Mononuclear cell (primary cell): Measurements from ENCODE around the gene DKK2. TPM values are rescaled to one million over a fixed set of nuclear protein-coding genes. Genes with fewer than 3 reads are reported as not detected.

Experiments used
- H3K27me3 ChIP-seq: 2 replicates; pipeline ENCODE4 v1.6.0; 2011; ENCODE audit warnings: low read length, control low read depth; ENCODE audit not compliant: insufficient read depth
- H3K4me1 ChIP-seq: 2 replicates; pipeline ENCODE4 v1.5.1; 2011; ENCODE audit warnings: mild to moderate bottlenecking, low read length, control low read depth; ENCODE audit not compliant: insufficient read depth
- H3K4me3 ChIP-seq: 2 replicates; pipeline ENCODE4 v1.5.1; 2011; ENCODE audit warnings: mild to moderate bottlenecking, low read length, moderate library complexity
- H3K9me3 ChIP-seq: 2 replicates; pipeline ENCODE4 v1.5.1; 2011; ENCODE audit warnings: low read depth, mild to moderate bottlenecking, control low read depth, low read length
- total RNA-seq: library from RNA; depleted of rRNA; stranded (reverse); fragments of >200 nt; gene quantifications from one replicate; pipeline ENCODE4 v1.2.3, GENCODE V29; 2012

DKK2 gene
- total RNA-seq, 1 donor = not detected

DNA sequence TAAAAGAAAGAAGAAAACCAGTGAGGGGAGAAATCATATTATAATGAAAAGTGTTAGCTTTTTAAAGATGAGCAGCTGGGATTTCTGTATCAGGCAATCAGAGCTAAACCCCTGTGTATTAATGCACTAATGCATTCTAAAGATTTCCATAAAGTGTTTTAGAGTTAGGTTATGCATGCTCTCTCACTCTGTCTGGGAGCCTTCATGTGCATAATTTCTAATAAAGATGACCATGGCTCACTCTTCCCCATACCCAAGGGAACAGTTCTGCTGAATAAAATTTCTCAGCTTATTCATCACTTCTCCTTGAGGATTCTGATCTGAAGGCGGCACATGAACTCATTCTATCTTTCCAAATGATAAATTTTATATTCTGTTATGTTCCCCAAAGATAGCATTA is 129.4 kb downstream of the DKK2 start:
- Histone ChIP-seq H3K9me3 (no peaks in the 10 kb centered on the region), H3K27me3 (no peaks in the 10 kb centered on the region), H3K4me1 (no peaks in the 10 kb centered on the region), H3K4me3 (no peak overlapping the region)

GRCh38 chr4:106898621-106899230 is 137.4 kb downstream of the DKK2 start:
- H3K27me3 ChIP-seq = no peaks in the 10 kb centered on the region
- no peaks in the 10 kb centered on the region for H3K4me1 ChIP-seq
- no peaks in the 10 kb centered on the region for H3K9me3 ChIP-seq
- H3K4me3 ChIP-seq = no peak overlapping the region

GRCh38 chr4:106893903-106894302 is 142.2 kb downstream of the DKK2 start:
- H3K4me1 ChIP-seq = no peaks in the 10 kb centered on the region
- no peak overlapping the region for H3K4me3 ChIP-seq
- H3K9me3 ChIP-seq = no peaks in the 10 kb centered on the region
- H3K27me3 ChIP-seq = no peaks in the 10 kb centered on the region

GRCh38 chr4:106893395-106893881 is 142.7 kb downstream of the DKK2 start:
- H3K27me3 ChIP-seq = no peaks in the 10 kb centered on the region
- H3K4me3 ChIP-seq = no peak overlapping the region
- H3K4me1 ChIP-seq = no peaks in the 10 kb centered on the region
- no peaks in the 10 kb centered on the region for H3K9me3 ChIP-seq

DNA sequence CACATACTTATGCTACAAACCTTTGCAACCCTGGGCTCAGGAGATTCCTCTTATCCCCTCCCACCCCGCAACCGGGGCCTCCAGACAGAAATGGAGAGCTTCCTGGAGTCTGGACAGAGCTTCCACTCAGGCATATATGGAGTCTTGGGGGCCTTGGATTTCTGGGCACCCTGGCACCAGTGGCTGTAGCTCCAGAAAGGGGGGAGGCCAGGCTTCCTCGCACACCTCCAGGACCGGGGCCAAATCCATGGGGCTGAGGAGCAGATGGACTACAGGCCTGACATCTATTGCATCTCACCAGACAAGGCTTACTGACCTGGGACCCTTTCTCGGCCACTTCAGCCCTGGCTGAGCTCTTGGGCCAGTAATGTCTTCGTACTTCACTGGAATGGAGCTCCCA is 143.3 kb downstream of the DKK2 start:
- no peaks in the 10 kb centered on the region for H3K9me3 ChIP-seq
- H3K4me3 ChIP-seq = no peak overlapping the region
- H3K27me3 ChIP-seq = no peaks in the 10 kb centered on the region
- H3K4me1 ChIP-seq = no peaks in the 10 kb centered on the region

DNA sequence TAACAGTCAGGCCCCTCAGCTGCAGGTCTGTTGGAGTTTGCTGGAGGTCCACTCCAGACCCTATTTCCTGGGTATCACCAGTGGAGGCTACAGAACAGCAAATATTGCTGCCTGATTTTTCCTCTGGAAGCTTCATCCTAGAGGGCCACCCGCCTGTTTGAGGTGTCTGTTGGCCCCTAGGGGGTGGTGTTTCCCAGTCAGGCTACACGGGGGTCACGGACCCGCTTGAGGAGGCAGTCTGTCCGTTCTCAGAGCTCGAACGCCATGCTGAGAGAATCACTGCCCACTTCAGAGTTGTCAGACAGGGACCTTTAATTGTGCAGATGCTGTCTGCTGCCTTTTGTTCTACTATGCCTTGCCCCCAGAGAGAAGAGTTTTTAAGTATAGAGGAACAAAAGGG is 160.8 kb downstream of the DKK2 start:
- H3K9me3 ChIP-seq = no peaks in the 10 kb centered on the region

More for the DNA sequence above, 160.8 kb downstream of the DKK2 start:
- Histone ChIP-seq H3K4me3 (no peak overlapping the region), H3K4me1 (no peaks in the 10 kb centered on the region), H3K27me3 (no peaks in the 10 kb centered on the region)
